ENCODE results near the gene SESTD1. TPM values are rescaled to one million over a fixed set of nuclear protein-coding genes. Genes with fewer than 3 reads are reported as not detected.

Gene SESTD1
- polyA plus RNA-seq, 3 donors: 25.3 to 44.4 (median 25.3) TPM

GRCh38 chr2:179261151-179261825 lies 3.3 kb downstream of the SESTD1 start:
- H3K9me3 Mint-ChIP-seq: peaks cover 0 to 2% (median 0%) of the 10 kb centered on the region in 7 donors
- H3K4me3 Mint-ChIP-seq: no peak overlapping the region
- H3K4me1 Mint-ChIP-seq: peaks cover 48% of the 10 kb centered on the region
- no peak overlapping the region for H3K27ac ChIP-seq (ENCODE audit: low read depth in 1 of 2, low read length in 2 of 2)
- H3K9me3 ChIP-seq (replicated peaks in 1 of 2; ENCODE audit: control insufficient read depth in 1 of 2, insufficient read depth in 1 of 2, low read length in 2 of 2): no peaks in the 10 kb centered on the region
- TF ChIP-seq, protein P1, sequence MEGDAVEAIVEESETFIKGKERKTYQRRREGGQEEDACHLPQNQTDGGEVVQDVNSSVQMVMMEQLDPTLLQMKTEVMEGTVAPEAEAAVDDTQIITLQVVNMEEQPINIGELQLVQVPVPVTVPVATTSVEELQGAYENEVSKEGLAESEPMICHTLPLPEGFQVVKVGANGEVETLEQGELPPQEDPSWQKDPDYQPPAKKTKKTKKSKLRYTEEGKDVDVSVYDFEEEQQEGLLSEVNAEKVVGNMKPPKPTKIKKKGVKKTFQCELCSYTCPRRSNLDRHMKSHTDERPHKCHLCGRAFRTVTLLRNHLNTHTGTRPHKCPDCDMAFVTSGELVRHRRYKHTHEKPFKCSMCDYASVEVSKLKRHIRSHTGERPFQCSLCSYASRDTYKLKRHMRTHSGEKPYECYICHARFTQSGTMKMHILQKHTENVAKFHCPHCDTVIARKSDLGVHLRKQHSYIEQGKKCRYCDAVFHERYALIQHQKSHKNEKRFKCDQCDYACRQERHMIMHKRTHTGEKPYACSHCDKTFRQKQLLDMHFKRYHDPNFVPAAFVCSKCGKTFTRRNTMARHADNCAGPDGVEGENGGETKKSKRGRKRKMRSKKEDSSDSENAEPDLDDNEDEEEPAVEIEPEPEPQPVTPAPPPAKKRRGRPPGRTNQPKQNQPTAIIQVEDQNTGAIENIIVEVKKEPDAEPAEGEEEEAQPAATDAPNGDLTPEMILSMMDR (IDR thresholded peaks at IDR 0.05): peak; percentile 28
- no peak for DNase-seq
- H3K4me3 ChIP-seq (replicated peaks in 1 of 3; ENCODE audit: low read depth in 2 of 3, low read length in 3 of 3): no peak overlapping the region
- peaks cover 78% of the 10 kb centered on the region for H3K79me2 ChIP-seq (ENCODE audit: insufficient read depth, low read length)
- H3K27ac Mint-ChIP-seq: no peak overlapping the region
- H3K4me1 ChIP-seq (ENCODE audit: control insufficient read depth in 1 of 2, insufficient read depth in 2 of 2, low read length in 2 of 2): peaks cover 18 to 38% of the 10 kb centered on the region in 2 donors
- no peak overlapping the region for H2AFZ ChIP-seq (ENCODE audit: insufficient read depth, low read depth, low read length, poor library complexity, severe bottlenecking)
- no peaks in the 10 kb centered on the region for H3K27me3 ChIP-seq (ENCODE audit: control insufficient read depth in 2 of 2, insufficient read depth in 2 of 2, low read length in 2 of 2)
- H4K20me1 ChIP-seq (ENCODE audit: insufficient read depth, low read length): peaks cover 66% of the 10 kb centered on the region
- H3K27me3 Mint-ChIP-seq (ENCODE audit: low read depth in 3 of 3): no peaks in the 10 kb centered on the region
- no peak overlapping the region for H3K9ac ChIP-seq (ENCODE audit: insufficient read depth, low read length, poor library complexity, severe bottlenecking)
- WGBS (ENCODE audit: insufficient coverage): no CpG with 5 or more reads among the region's 2 CpGs
- peak overlapping the region; percentile 92 for H3K4me2 ChIP-seq (replicated peaks; ENCODE audit: extremely low read depth, low read length, poor library complexity, severe bottlenecking)
- H3K36me3 ChIP-seq (replicated peaks in 1 of 2; ENCODE audit: control insufficient read depth in 1 of 2, insufficient read depth in 2 of 2, low read length in 2 of 2): no peaks in the 10 kb centered on the region
- peaks cover 0 to 4% of the 10 kb centered on the region in 2 donors for H3K36me3 Mint-ChIP-seq
- intact Hi-C loops (cut with micrococcal nuclease): no loop called here

- H3K27ac Mint-ChIP-seq: no peak overlapping the region
Observed at GRCh38 chr2:179260224-179260623, 4.4 kb downstream of the SESTD1 start.

More at GRCh38 chr2:179260224-179260623, 4.4 kb downstream of the SESTD1 start:
- Mint-ChIP-seq H3K27me3 (ENCODE audit: low read depth in 3 of 3) (no peaks in the 10 kb centered on the region), H3K9me3 (peaks cover 0 to 2% (median 0%) of the 10 kb centered on the region in 7 donors), H3K4me1 (peaks cover 43% of the 10 kb centered on the region), H3K36me3 (peaks cover 0 to 4% of the 10 kb centered on the region in 2 donors), H3K4me3 (no peak overlapping the region)
- no peaks in the 10 kb centered on the region for H3K9me3 ChIP-seq (replicated peaks in 1 of 2; ENCODE audit: control insufficient read depth in 1 of 2, insufficient read depth in 1 of 2, low read length in 2 of 2)
- peaks cover 89% of the 10 kb centered on the region for H3K79me2 ChIP-seq (ENCODE audit: insufficient read depth, low read length)
- intact Hi-C loops (cut with micrococcal nuclease): no loop called here
- TF ChIP-seq, protein P1 (IDR thresholded peaks at IDR 0.05): no peak
- no peaks in the 10 kb centered on the region for H3K27me3 ChIP-seq (ENCODE audit: control insufficient read depth in 2 of 2, insufficient read depth in 2 of 2, low read length in 2 of 2)
- H3K4me3 ChIP-seq (replicated peaks in 1 of 3; ENCODE audit: low read depth in 2 of 3, low read length in 3 of 3): no peak overlapping the region
- no peak for DNase-seq
- H3K36me3 ChIP-seq (replicated peaks in 1 of 2; ENCODE audit: control insufficient read depth in 1 of 2, insufficient read depth in 2 of 2, low read length in 2 of 2): no peaks in the 10 kb centered on the region
- peaks cover 12 to 30% of the 10 kb centered on the region in 2 donors for H3K4me1 ChIP-seq (ENCODE audit: control insufficient read depth in 1 of 2, insufficient read depth in 2 of 2, low read length in 2 of 2)
- WGBS (ENCODE audit: insufficient coverage): no CpG with 5 or more reads among the region's 3 CpGs
- H3K4me2 ChIP-seq (replicated peaks; ENCODE audit: extremely low read depth, low read length, poor library complexity, severe bottlenecking): no peak overlapping the region
- no peak overlapping the region for H3K27ac ChIP-seq (ENCODE audit: low read depth in 1 of 2, low read length in 2 of 2)
- H4K20me1 ChIP-seq (ENCODE audit: insufficient read depth, low read length): peaks cover 77% of the 10 kb centered on the region
- no peak overlapping the region for H3K9ac ChIP-seq (ENCODE audit: insufficient read depth, low read length, poor library complexity, severe bottlenecking)
- no peak overlapping the region for H2AFZ ChIP-seq (ENCODE audit: insufficient read depth, low read depth, low read length, poor library complexity, severe bottlenecking)

Data from CD14-positive monocyte (primary cell).